ENCODE measurements around the gene UBXN1.
"Not testable (repeated sequence)": the region's sequence is repeated elsewhere in the genome, so short reads cannot be mapped to it uniquely, and the experiment has no call there.

Gene UBXN1

GRCh38 chr11:62652161-62653006, 26.5 kb downstream of the UBXN1 start:
- DNase-seq = no peak
- in situ Hi-C loops (cut with HindIII; ENCODE audit: low pct_ligation_motif_present, low pct_unique_long_range_greater_than_20kb, low sequenced_read_pairs) = no loop called here

DNA sequence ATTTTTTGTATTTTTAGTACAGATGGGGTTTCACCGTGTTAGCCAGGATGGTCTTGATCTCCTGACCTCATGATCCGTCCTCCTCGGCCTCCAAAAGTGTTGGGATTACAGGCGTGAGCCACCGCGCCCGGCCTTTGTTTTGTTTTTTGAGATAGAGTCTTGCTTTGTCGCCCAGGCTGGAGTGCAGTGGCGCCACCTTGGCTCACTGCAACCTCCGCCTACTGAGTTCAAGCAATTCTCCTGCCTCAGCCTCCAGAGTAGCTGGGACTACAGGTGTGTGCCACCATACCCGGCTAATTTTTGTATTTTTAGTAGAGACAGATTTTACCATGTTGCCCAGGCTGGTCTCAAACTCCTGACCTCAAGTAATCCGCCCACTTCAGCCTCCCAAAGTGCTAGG, 28.6 kb downstream of the UBXN1 start:
- in situ Hi-C loops (cut with HindIII; ENCODE audit: low pct_ligation_motif_present, low pct_unique_long_range_greater_than_20kb, low sequenced_read_pairs); DNase-seq: not testable (repeated sequence)

DNA sequence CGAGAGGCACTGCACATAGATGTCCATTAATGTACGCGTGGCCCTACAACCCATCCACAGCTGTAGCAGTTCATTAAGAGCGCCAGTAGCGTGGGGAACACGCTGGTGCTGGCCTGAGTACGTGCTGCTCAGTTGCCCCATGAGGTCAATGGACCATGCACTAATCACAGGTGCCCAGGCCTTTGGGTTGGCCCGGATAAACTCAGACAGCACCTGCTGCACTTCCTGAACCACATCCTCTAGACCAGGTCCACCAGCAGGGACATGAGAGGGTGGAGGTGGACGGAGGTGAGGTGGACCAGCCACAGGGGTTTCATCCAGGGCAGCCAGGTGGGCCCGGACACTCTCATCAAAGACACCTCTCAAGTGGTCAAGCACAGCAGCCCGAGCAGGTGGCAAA, 29.4 kb downstream of the UBXN1 start:
- DNase-seq = no peak
- in situ Hi-C loops (cut with HindIII; ENCODE audit: low pct_ligation_motif_present, low pct_unique_long_range_greater_than_20kb, low sequenced_read_pairs) = no loop called here

GRCh38 chr11:62648967-62649364, 29.9 kb downstream of the UBXN1 start:
- DNase-seq = no peak
- in situ Hi-C loops (cut with HindIII; ENCODE audit: low pct_ligation_motif_present, low pct_unique_long_range_greater_than_20kb, low sequenced_read_pairs) = no loop called here

DNA sequence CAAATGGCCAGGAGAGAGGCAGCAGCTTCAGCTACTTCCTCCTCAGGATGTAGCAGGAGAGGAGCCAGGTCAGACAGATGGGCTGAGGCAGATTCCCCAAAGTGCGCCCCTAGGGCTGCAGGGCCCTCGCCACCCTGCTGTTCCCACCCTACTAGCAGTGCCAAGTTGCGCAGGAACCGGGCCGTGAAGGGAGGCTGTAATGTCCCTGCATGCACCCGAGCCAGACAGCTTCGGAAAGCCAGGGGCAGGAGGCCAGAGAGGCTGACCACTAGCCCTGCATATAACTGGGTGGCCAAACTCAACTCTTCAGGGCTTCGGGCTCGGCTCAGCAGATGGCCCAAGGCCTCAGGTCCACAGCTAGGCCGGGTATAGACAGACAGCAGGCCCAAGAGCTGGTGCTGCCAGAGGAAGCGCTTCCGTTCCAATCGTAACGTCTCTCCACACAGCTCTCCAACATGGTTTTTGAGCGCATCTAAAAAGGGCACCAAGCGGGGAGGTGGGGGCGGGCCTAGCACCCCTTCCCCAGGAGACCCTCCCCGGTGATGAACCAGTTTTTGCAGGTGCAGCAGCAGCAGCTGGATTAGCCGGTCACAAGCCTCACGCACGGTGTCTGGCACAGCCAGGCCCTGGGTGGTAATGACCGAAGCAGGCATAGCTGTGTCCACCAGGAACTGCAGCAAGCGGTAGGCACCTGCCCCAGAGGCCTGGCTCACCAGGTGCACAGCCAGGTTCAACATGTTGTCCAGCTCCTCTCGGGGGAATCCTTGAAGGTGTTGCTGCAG, 30.5 kb downstream of the UBXN1 start:
- DNase-seq = no peak

GRCh38 chr11:62647609-62648005, 31.3 kb downstream of the UBXN1 start:
- DNase-seq = no peak
- in situ Hi-C loops (cut with HindIII; ENCODE audit: low pct_ligation_motif_present, low pct_unique_long_range_greater_than_20kb, low sequenced_read_pairs) = no loop called here

More for the DNA sequence above, 30.5 kb downstream of the UBXN1 start:
- in situ Hi-C loops (cut with HindIII; ENCODE audit: low pct_ligation_motif_present, low pct_unique_long_range_greater_than_20kb, low sequenced_read_pairs) = no loop called here

DNA sequence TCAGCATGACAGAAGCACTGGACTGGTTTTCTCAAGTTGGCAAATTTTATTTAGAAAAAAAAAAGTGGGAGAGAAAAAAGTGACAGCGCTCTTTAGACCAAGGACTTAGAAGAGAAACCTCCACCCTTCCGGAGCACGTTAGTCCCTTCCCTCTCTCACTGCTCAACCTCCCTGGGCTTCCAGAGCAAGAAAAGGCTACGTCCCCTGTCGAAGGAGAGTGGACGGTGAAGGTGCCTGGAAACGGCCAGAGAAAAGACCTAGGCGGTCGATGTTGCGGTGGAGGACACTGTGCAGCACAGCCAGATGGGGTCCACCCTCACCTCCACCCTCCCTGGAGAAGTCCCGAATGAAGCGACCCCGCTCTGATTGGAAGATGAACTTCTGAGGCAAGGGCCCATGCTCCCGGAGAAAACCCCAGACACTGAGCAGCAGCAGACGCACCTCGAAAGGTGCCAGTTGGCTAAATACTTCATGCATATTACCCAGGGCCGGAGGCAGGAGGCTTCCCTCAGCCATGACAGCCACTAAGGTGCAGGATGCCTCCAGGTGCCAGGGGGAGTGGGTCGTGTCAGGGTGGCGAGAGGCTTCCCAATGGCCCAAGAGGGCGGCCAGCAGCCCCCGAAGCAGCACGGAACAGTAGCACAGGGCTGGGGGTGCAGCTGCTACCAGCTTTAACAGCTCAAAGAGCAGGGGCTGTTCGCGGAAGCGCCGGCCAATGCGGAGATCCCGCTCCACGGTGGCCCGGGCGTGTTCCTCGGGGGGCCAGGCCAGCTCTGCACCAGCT, 31.9 kb downstream of the UBXN1 start:
- DNase-seq = no peak
- in situ Hi-C loops (cut with HindIII; ENCODE audit: low pct_ligation_motif_present, low pct_unique_long_range_greater_than_20kb, low sequenced_read_pairs) = no loop called here

GRCh38 chr11:62645946-62646824, 32.7 kb downstream of the UBXN1 start, which contains the start of gene GANAB:
Gene GANAB, minus strand, starts transcription at chr11:62646613. Its CDS starts 14 bp downstream, at chr11:62646599.
- in situ Hi-C loops (cut with HindIII; ENCODE audit: low pct_ligation_motif_present, low pct_unique_long_range_greater_than_20kb, low sequenced_read_pairs) = no loop called here
- peak; percentile 95 for DNase-seq

DNA sequence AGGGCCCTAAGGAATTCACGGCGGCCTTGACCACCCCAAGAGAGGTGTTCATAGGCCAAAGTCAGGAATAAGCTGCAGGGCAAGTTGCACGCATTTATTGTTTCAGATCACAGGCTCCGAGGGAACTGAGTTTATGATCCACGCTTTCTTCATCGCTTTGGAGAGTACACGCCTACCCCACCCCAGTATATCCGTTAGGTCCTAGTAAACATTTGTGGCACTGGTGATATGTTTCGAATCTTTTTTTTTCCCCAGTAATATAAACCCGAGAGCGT, 33.3 kb downstream of the UBXN1 start:
- in situ Hi-C loops (cut with HindIII; ENCODE audit: low pct_ligation_motif_present, low pct_unique_long_range_greater_than_20kb, low sequenced_read_pairs) = no loop called here
- DNase-seq = no peak

DNA sequence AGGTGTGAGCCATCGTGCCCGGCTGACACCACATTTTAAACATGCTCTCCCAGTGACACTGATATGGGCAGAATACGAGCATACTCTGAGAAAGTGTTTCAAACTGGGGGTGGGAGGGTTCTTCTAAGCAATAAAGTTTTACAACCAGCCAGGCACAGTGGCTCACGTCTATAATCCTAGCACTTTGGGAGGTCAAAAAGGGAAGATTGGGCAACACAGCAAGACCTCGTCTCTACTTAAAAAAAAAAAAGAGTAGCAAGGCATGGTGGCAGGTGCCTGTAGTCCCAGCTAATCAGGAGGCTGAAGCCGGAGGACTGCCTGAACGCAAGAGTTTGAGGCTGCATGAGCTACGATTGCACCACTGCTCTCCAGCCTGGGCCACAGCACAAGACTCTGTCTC, 34.7 kb downstream of the UBXN1 start:
- DNase-seq = no peak
- in situ Hi-C loops (cut with HindIII; ENCODE audit: low pct_ligation_motif_present, low pct_unique_long_range_greater_than_20kb, low sequenced_read_pairs) = no loop called here

DNA sequence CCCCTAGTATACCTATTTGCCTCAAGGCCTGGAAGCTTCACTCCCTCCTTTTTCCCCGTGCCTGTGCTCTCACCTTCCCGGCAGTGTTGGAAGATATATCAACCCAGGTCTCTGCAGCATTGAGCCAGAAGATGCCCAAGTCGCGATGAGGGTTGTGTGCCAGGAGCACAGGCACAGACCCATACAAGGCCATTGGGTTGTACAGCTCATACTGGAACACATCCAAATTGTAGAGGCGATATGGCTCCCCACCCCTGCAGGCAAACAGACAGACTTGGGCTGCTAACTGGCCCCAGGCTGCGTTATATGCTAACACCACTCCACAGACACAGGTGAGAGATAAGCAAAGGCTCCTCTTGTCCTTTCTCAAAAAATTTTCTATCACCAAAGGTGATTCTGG, 46.4 kb downstream of the UBXN1 start:
- no peak for DNase-seq
- in situ Hi-C loops (cut with HindIII; ENCODE audit: low pct_ligation_motif_present, low pct_unique_long_range_greater_than_20kb, low sequenced_read_pairs) = no loop called here

DNA sequence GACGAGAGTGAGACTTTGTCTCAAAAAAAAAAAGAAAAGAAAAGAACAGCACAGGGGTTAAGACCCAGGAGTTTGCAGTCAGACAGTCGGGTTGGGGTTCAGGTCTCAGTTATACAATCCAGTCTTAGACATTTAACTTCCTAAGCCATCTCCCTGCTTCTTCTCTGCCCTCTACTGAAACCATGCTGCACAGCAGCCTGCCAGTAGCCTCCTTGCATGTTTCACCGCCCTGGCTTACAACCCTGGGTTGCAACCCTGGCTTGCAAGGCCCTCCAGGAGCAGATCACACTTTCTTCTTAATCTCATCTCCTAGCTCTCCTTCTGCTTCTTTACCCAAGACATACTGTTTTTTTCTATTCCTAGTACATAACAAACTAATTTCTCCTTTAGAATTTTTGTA, 51.2 kb downstream of the UBXN1 start:
- in situ Hi-C loops (cut with HindIII; ENCODE audit: low pct_ligation_motif_present, low pct_unique_long_range_greater_than_20kb, low sequenced_read_pairs) = no loop called here
- DNase-seq = no peak

All from ACHN (cell line).